HG03060 (cell line): ENCODE results near the gene MLLT3.
A peak's percentile ranks its signal among the peaks of the same experiment; 100 is the strongest.
"Not testable (repeated sequence)": the region's sequence is repeated elsewhere in the genome, so short reads cannot be mapped to it uniquely, and the experiment has no call there.

Source experiments
- ATAC-seq: cut with Tn5 transposase; IDR thresholded peaks from one replicate; pipeline ENCODE4 v1.9.1; 2021; ENCODE audit warnings: low read depth, moderate number of reproducible peaks; ENCODE audit not compliant: unreplicated experiment

The MLLT3 gene

DNA sequence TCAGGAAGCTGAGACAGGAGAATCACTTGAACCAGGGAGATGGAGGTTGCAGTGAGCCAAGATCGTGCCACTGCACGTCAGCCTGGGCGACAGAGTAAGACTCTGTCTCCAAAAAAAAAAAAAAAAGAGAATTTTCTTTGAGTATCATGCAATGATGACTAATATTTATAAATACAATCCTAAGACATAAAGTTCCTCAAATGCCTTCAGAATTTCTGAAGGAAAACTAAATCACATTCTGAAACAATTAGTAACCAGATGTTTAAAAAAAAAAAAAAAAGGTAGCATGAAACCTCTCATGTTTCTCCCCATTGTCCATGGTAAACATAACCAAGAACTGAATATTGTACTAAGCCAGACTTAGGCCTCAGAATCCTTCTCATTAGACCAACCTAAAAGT lies 23.1 kb downstream of the MLLT3 start:
- ATAC-seq, result no peak

DNA sequence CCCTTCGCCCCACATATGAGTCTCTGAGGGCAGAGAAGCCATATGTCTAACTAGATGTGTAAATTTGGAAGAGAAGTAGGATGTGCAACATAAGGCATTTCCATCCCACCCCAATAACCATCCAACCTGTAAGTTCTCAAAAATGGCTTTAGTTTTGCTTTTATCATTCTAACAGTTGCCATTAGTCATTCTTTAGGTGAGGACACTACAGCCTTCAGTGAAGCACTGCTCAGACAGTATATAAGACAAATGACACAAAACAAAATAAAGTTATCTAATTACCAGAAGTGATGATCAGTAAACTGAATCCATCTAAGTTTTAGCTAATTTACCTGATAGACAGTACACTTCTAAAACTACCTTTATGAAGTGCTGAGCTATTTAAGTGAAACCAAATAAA lies 23.9 kb downstream of the MLLT3 start:
- no peak for ATAC-seq

DNA sequence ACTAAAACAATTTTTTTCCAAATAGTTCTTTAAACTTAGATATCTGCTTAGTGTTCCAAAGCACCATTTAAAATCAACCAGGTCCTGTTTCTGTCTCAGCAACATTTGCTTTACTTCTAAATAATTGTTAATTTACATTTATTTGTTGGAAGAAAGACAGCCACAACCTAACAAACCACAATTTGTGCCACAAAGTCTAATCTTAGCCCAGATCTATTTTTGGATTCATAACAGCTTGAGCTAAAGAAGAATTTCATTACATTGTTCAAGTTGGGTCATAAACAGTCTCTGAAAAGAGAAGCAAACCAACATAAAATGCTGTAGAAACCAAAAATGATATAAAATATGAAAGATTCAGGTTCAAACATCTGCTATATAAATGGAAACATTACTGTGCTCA lies 24.4 kb downstream of the MLLT3 start:
- no peak for ATAC-seq

DNA sequence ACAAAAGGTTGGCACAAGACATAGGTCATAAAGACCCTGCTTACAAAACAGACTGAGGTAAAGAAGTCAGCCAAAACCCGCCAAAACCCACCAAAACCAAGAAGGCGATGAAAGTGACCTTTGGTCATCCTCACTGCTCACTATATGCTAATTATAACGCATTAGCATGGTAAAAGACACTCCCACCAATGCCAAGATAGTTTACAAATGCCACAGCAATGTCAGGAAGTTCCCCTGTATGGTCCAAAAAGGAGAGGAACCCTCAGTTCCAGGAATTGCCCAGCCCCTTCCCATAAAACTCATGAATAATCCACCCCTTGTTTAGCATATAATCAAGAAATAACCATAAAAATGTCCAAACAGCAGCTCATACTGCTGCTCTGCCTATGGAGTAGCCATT lies 27.7 kb downstream of the MLLT3 start:
- ATAC-seq, result no peak

DNA sequence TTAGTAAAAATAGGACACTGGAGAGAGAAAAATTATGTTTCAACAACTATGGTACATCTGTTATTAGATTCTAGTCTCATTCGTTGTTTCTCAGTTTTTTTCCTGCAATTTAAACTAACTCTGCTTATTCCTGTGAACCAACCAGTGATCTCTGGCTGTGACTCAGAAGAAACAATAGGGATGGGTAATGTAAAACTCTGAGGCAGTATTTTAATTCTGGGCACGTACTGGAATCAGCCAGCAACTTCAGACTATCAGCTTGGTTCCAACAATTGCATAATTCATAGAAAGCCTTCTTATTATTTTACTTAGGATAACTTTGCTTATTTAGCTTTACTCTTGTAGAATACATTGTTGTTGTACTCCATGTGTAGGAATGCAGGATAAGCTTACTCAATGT lies 28.8 kb downstream of the MLLT3 start:
- no peak for ATAC-seq

DNA sequence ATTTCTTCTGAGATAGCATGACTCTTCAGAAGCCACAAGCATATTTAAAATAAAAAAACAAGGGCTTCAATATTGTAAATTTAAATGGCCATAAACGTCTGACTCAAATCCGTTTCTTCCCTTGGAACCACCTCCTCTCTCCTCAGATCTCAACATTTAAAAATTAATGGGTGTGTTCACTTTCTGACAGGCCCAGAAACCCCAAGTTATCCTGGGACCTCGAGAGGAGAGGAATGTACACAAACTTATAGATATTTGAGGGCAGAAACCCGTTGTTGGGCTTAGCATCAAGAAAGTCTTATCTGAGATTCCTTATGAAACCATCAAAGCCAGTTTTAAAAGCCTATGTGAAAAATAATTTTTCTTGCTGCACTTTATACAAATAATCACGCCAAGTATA lies 29.2 kb downstream of the MLLT3 start:
- ATAC-seq, result no peak

DNA sequence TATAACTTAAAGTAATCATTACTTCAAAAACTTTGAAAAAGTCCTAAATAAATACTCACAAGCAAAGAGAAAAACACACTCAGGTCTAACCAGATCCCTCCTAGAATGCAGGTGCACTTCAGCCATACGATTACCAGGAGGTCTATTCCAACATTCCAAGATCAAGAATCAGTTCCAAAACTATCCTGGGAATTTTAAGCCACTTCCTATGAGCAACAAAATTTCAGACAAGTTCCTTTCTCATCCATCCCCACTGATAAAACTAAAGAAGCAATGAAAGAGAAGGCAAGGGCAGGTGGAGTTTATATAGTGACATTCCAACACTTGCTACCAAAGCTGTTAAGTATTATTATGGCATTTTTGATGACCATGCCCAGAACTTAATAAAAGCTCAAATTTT lies 29.6 kb downstream of the MLLT3 start:
- no peak for ATAC-seq

DNA sequence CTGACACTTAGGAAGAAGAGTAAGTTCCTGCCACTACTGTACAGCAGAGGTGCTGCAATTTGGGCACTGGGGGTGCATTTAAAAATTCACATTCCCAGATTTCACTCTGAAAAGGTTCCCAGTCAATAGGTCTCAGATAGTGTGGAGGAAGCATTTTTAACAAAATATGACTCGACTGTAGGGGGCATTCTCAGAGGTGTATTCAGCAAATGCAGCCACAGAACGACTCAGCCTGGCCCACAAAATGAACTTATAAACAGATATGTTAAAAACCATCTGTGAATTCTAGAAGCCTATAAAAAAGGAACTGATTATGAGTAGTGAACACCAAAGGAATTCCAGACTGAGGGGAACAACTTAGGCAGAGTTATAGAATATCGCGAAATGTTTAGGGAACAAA lies 31.1 kb downstream of the MLLT3 start:
- no peak for ATAC-seq

DNA sequence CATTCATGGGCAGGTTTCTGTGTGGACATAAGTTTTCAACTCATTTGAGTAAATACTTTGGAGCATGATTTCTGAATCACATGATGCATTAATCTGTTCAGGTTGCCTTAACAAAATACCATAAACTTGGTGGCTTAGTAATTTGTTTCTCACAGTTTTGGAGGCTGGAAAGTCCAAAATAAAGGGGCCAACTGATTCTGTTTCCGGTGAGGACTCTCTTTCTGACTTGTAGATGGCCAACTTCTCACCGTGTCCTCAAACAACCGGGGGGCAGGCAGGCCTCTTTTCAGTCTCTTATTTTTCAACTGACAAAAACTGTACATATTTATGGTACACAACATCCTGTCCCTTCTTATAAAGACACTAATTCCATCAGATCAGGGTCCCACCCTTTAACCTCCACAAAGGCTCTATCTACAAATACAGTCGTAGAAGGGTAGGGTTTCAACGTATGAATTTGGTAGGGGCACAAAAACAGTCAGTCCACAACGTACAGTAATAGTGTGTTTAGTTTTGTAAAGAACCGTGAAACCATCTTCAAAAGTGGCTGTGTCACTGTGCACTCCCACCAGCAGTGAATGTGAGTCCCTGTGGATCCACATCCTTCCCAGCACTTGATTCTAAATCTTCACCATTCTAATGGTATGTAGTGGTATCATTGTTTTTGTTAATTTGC lies 37.2 kb downstream of the MLLT3 start:
- ATAC-seq, result no peak

DNA sequence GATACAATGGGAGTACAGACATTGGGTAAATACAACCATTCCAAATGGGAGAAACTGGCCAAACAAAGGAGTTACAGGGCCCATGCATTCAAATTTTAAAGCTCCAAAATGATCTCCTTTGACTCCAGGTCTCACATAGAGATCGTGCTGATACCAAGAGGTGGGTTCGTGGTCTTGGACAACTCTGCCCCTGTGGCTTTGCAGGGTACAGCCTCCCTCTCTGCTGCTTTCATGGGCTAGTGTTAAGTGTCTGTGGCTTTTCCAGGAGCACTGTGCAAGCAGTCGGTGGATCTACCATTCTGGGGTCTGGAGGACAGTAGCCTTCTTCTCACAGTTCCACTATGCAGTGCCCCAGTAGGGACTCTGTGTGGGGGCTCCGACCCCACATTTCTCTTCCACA lies 39.2 kb downstream of the MLLT3 start:
- not testable (repeated sequence) for ATAC-seq

DNA sequence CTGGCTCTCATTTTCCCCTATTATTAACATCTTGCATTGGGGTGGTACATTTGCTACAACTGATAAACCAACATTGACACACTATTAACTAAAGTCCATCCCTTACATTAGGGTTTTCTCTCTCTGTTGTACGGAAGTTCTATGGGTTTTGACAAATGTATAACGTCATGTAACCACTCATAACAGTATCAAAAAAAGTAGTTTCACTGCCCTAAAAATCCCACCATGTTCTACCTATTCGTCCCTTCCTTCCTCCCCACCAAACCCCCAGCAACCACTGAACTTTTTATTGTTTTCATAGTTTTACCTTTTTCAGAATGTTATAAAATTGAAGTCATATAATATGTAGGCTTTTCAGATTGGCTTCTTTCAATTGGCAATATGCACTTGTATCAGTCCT lies 40.1 kb downstream of the MLLT3 start:
- ATAC-seq, result peak; percentile 38

DNA sequence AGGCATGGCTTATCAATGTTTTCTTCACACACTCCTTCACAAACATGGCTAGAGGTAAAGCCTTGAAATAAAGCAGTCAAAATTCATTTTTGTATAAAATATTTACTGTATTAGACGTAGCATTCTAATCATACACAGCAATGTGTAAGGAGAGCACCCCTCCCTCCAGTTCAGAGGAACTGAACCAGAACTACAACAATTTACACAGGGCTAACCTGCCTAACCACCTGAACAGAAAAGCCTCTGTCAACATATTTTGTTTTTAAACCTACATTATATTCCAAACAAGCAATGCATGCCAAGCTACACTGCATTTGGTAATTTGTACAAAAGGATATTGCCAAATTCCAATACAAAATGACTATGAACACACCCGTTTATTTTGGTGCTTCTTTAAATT lies 41.6 kb downstream of the MLLT3 start:
- ATAC-seq, result no peak

DNA sequence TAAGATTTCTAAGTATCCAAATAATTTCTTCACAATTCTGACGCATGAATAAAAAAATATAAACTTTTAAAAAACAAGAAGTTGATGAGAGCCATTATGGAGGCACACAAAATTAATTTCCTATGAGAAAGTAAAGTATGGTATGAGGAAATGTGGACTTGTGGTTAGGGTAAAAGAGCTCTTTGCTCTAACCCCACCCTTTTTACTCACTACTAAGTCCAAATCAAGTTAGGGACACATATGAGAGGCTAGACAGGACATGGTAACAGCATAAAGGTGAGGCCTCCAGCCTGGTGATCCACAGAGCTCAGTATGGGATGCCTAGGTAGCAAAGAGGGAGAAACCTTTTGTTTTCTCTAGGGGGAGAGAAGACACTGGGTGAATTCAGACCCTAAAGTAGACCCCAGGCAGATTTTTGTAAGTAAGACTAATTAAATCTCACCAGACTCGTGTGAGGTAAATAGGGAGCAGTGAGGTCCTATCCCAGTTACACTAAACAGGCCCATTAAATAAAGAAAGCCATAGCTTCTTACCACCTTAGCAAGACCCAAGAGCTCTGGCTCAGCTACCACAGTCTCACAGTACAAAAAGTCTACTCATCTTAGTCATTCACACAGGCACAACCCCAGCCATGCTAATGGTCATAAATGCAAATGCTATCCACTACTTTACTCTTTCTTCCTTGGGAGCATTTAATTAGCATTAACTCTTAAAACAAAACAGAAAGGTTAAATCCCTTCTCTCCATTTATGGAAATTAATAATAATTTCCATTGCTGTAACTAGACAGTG lies 42.6 kb downstream of the MLLT3 start:
- ATAC-seq, result no peak

DNA sequence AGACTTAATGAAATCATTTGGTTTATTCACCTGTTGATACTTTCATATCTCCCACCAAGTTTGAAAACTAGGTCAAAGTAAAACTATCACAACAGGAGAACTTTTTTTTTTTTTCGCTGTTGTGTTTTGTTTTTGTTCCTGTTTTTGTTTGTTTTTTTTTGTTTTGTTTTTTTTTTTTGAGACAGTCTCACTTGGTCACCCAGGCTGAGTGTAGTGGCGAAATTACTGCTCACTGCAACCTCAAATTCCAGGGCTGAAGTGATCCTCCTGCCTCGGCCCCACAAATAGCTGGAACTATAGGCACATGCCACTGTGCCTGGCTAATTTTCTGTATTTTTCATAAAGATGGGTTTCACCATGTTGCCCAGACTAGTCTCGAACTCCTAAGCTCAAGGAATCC lies 49.3 kb downstream of the MLLT3 start:
- no peak for ATAC-seq

DNA sequence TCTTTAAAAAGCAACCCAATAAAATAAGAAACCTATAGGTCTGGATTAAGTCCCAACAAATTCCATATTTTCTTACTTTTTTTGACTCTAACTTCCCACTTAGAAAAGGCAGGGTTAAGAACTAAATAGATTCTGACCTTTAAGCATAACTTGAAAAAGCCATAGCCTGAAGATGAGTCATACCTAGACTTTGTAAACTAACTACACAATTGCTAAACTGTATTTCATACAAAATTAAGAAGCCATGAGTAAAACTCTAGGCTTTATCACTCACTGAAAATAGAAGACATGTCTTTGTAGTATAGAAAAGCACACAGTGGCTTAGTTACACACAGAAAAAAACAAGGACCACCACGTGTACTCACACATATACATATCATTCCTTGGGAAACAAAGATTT lies 51.5 kb downstream of the MLLT3 start:
- peak; percentile 81 for ATAC-seq

DNA sequence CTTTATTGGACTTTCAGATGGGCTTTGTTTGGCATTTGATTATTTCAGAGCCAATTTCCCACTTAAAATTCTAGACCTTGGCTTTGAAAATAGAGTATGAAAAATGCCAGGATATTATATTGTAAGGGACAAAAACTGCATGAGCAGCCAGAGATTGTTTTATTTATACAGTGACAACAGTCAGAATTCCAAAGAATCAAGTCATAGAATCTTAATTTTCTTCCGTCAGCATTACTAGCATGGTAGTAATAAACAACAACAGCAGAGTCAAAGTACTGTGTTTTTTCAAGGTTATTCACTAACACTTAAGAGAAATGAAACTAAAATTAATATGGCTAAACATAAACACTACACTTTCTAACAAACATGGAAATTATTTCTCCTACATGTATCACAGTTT lies 52.2 kb downstream of the MLLT3 start:
- no peak for ATAC-seq

DNA sequence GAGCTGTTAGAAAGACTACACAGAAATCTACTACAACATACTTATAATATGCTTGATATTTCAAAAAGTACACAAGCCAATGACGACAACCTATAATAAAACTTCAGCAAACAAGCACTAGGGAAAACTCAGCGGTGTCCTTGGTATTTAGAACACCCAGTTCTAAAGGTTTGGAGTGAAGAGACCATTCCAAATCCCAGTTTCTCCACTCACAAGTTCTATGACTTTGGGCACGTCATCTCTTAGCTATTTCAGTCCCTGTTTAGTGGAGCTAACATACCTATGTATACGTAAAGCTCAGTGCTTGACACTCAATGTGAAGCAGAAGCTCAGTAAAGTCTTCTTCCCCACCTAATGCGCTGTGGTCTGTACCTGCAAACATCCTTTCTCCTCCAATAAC lies 52.8 kb downstream of the MLLT3 start:
- no peak for ATAC-seq

DNA sequence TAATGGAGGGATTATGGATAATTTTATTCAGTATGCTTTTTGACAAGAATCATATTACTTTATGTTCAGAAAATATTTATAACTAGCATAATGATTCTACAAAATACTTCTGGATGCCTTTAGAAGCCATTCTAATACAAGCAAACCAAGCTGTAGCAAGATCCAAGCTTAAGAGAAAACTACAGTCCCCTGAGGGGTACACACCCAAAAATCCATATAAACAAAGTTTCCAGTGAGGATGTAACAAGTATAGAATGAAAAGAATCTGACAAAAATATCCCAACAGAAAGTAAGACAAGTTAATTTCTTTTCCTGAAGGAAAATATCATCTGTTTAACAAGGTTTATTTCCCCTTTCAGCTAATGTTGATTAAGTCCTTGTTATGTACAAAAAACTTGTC lies 53.9 kb downstream of the MLLT3 start:
- no peak for ATAC-seq

DNA sequence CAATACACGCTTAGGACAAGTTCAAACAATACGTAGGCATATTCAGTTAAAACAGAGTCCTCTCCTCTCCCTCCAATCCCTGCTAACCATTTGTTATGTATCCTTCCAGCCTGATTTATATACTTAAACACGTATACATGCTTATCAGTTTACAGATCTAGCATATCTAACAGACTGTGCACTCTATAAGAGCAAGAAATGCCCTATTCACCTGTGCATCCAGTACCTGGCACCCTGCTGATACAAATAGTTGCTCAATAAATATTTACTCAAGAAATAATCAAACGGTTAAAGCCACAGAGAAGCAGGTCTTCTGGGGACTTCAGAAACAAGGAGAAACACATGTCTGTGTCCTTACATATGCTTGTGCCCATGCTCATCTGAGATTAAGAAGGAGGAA lies 55.9 kb downstream of the MLLT3 start:
- ATAC-seq, result no peak

DNA sequence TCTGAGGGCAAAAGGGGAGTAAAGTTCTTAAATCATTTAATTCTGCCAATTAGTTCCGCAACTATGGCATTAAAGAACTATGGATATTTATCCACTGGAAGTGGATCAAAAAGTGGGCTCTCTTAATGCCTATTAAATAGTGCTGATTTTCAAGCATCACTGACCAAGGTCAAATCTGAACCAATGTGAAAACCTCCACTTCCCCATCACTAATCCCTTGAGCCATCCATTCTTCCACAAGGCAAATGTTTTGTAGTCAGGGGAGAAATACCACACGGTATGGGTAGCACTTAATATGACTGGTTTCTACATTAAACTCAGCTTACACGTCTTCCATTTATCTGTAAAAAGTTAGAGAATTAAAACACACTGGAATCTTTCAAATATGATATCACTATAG lies 57.6 kb downstream of the MLLT3 start:
- no peak for ATAC-seq

DNA sequence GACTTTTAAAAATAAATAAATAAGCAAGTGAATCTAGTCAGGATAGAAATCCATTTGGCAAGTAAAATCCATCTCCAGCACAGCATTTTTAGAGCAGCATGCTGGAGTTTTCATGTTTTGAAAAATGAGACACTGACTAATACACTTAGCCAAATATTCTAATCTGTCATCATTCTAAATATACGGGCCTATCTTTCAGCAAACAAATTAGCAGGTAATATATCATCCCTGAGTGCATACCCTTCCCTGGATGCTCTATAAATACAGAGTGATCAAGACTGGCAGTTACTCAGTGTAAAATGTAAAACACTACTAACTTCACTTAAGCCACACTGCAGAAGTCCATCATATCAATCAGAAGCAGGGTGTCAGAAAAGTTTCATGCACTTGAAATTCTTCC lies 58.4 kb downstream of the MLLT3 start:
- no peak for ATAC-seq

DNA sequence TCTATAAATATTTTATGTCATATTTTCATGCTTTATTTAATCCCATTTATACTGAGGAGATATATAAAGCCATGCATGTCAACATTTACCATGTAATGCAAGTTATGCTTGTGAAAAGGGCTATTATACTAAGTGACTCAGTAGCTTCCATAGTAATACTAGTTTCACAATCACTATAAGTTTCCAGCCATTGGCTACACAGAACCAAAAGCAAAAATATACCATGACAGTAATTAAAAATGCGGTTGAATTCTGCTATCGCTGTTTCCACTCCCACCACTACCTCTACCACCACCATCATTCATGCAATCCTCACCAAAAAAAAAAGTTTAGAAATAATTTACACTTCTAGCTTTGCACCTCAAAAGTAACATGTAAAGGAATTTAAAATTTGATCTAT lies 60.2 kb downstream of the MLLT3 start:
- ATAC-seq, result no peak
